ENCODE data around the gene ARL8B. TPM values are rescaled to one million over a fixed set of nuclear protein-coding genes. Genes with fewer than 3 reads are reported as not detected.

The ARL8B gene
- polyA plus RNA-seq, 1 donor (not counting 4 experiments of a cell fraction or from before 2014, with no cell fraction given) = 102 TPM

- TF ChIP-seq CTCF (optimal IDR thresholded peaks at IDR 0.05 in 1 of 3, IDR thresholded peaks at IDR 0.05 in 1 of 3, conservative IDR thresholded peaks at IDR 0.05 in 1 of 3; ENCODE audit: extremely low read depth in 1 of 3, insufficient read depth in 2 of 3, low read length in 3 of 3) (no peak), EZH2 (IDR thresholded peaks at IDR 0.05; ENCODE audit: low read length) (no peak)
- FAIRE-seq = no peak
- DNase-seq (ENCODE audit: low read depth, low spot score) = no peak
These were observed 99.6 kb downstream of the ARL8B start for GRCh38 chr3:5221701-5222100.

GRCh38 chr3:5222283-5223005 is 100.4 kb downstream of the ARL8B start:
- FAIRE-seq (no peak), DNase-seq (ENCODE audit: low read depth, low spot score) (no peak)
- TF ChIP-seq EZH2 (IDR thresholded peaks at IDR 0.05; ENCODE audit: low read length) (no peak), CTCF (optimal IDR thresholded peaks at IDR 0.05 in 1 of 3, IDR thresholded peaks at IDR 0.05 in 1 of 3, conservative IDR thresholded peaks at IDR 0.05 in 1 of 3; ENCODE audit: extremely low read depth in 1 of 3, insufficient read depth in 2 of 3, low read length in 3 of 3) (no peak)
- Histone ChIP-seq H3K4me2 (ENCODE audit: control insufficient read depth, extremely low read depth, insufficient read depth, low read depth, low read length) (no peak overlapping the region), H3K4me1 (ENCODE audit: control insufficient read depth, extremely low read depth, insufficient read depth, low read length) (no peaks in the 10 kb centered on the region), H4K20me1 (ENCODE audit: control insufficient read depth, extremely low read depth, insufficient read depth, low read length) (no peaks in the 10 kb centered on the region), H3K27me3 (ENCODE audit: control insufficient read depth, extremely low read depth, insufficient read depth, low read length) (no peaks in the 10 kb centered on the region), H3K4me3 (ENCODE audit: control insufficient read depth in 2 of 3, extremely low read depth in 1 of 3, insufficient read depth in 2 of 3, low read depth in 1 of 3, low read length in 3 of 3) (no peak overlapping the region), H3K36me3 (ENCODE audit: control insufficient read depth in 2 of 2, extremely low read depth in 1 of 2, insufficient read depth in 2 of 2, low read length in 2 of 2) (peaks cover 13 to 20% of the 10 kb centered on the region in 2 experiments), H3K79me2 (ENCODE audit: control insufficient read depth, insufficient read depth, low read length) (no peaks in the 10 kb centered on the region), H3K27ac (ENCODE audit: control insufficient read depth, insufficient read depth, low read length) (no peak overlapping the region), H2AFZ (ENCODE audit: control insufficient read depth, low read length) (no peak overlapping the region), H3K9me3 (ENCODE audit: control insufficient read depth, low read depth, low read length) (no peaks in the 10 kb centered on the region), H3K9me1 (ENCODE audit: control insufficient read depth, extremely low read depth, insufficient read depth, low read length) (no peaks in the 10 kb centered on the region), H3K9ac (ENCODE audit: control insufficient read depth, extremely low read depth, insufficient read depth, low read length) (no peak overlapping the region)
- dilution Hi-C loops (cut with MboI; ENCODE audit: extremely low pct_ligation_motif_present, low sequenced_read_pairs) = no loop called here

More at GRCh38 chr3:5221701-5222100, 99.6 kb downstream of the ARL8B start:
- H3K4me2 ChIP-seq (ENCODE audit: control insufficient read depth, extremely low read depth, insufficient read depth, low read depth, low read length) = no peak overlapping the region
- dilution Hi-C loops (cut with MboI; ENCODE audit: extremely low pct_ligation_motif_present, low sequenced_read_pairs) = no loop called here
- H3K27me3 ChIP-seq (ENCODE audit: control insufficient read depth, extremely low read depth, insufficient read depth, low read length) = no peaks in the 10 kb centered on the region
- no peak overlapping the region for H3K4me3 ChIP-seq (ENCODE audit: control insufficient read depth in 2 of 3, extremely low read depth in 1 of 3, insufficient read depth in 2 of 3, low read depth in 1 of 3, low read length in 3 of 3)
- H3K27ac ChIP-seq (ENCODE audit: control insufficient read depth, insufficient read depth, low read length) = no peak overlapping the region
- H3K9ac ChIP-seq (ENCODE audit: control insufficient read depth, extremely low read depth, insufficient read depth, low read length) = no peak overlapping the region
- H2AFZ ChIP-seq (ENCODE audit: control insufficient read depth, low read length) = no peak overlapping the region
- no peaks in the 10 kb centered on the region for H3K79me2 ChIP-seq (ENCODE audit: control insufficient read depth, insufficient read depth, low read length)
- H3K4me1 ChIP-seq (ENCODE audit: control insufficient read depth, extremely low read depth, insufficient read depth, low read length) = no peaks in the 10 kb centered on the region
- H3K36me3 ChIP-seq (ENCODE audit: control insufficient read depth in 2 of 2, extremely low read depth in 1 of 2, insufficient read depth in 2 of 2, low read length in 2 of 2) = peaks cover 18 to 20% of the 10 kb centered on the region in 2 experiments
- H4K20me1 ChIP-seq (ENCODE audit: control insufficient read depth, extremely low read depth, insufficient read depth, low read length) = no peaks in the 10 kb centered on the region
- H3K9me3 ChIP-seq (ENCODE audit: control insufficient read depth, low read depth, low read length) = no peaks in the 10 kb centered on the region
- no peaks in the 10 kb centered on the region for H3K9me1 ChIP-seq (ENCODE audit: control insufficient read depth, extremely low read depth, insufficient read depth, low read length)

Measured in keratinocyte (primary cell).